WTC11 (cell line): Measurements from ENCODE around the gene OTUB1.

Source experiments
- ATF1 ChIP-seq: sonication (generic); formaldehyde crosslinking; IDR thresholded peaks from 2 replicates; pipeline ENCODE4 v1.8.1; 2023; ENCODE audit warnings: mild to moderate bottlenecking, moderate library complexity, missing genetic modification reagents
- ATF3 ChIP-seq: sonication (generic); formaldehyde crosslinking; conservative IDR thresholded peaks from 2 replicates; pipeline ENCODE4 v1.8.1; 2022; ENCODE audit warnings: mild to moderate bottlenecking, missing genetic modification reagents
- CTCF ChIP-seq: fragments of 200-600 bp; IDR thresholded peaks from 2 replicates; pipeline ENCODE4 v1.8.0; 2022; ENCODE audit warnings: antibody characterized with exemption
- E2F5 ChIP-seq: sonication (generic); formaldehyde crosslinking; IDR thresholded peaks from 2 replicates; pipeline ENCODE4 v1.8.1; 2022; ENCODE audit warnings: mild to moderate bottlenecking, moderate library complexity, missing genetic modification reagents
- NR2C2 ChIP-seq: sonication (generic); formaldehyde crosslinking; IDR thresholded peaks from 2 replicates; pipeline ENCODE4 v1.8.0; 2022; ENCODE audit warnings: mild to moderate bottlenecking, missing genetic modification reagents
- PREB ChIP-seq: sonication (generic); formaldehyde crosslinking; IDR thresholded peaks from 2 replicates; pipeline ENCODE4 v1.8.1; 2022; ENCODE audit warnings: mild to moderate bottlenecking, missing genetic modification reagents, moderate library complexity, borderline replicate concordance
- ZNF138 ChIP-seq: sonication (generic); formaldehyde crosslinking; conservative IDR thresholded peaks from 2 replicates; pipeline ENCODE4 v1.8.1; 2022; ENCODE audit warnings: mild to moderate bottlenecking, moderate library complexity, missing genetic modification reagents
- TF ChIP-seq, protein P1 (sequence below): sonication (generic); formaldehyde crosslinking; IDR thresholded peaks from 2 replicates; pipeline ENCODE4 v1.8.0; 2022; ENCODE audit warnings: mild to moderate bottlenecking, missing genetic modification reagents
- TF ChIP-seq, protein P2 (sequence below): sonication (generic); formaldehyde crosslinking; IDR thresholded peaks from 2 replicates; pipeline ENCODE4 v1.8.1; 2022; ENCODE audit warnings: low read depth, missing genetic modification reagents, borderline replicate concordance
- TF ChIP-seq, protein P3 (sequence below): sonication (generic); formaldehyde crosslinking; IDR thresholded peaks from 2 replicates; pipeline ENCODE4 v1.8.1; 2023; ENCODE audit warnings: mild to moderate bottlenecking, missing genetic modification reagents

- no peak for TF ChIP-seq CTCF
- TF ChIP-seq ATF3 (CRISPR knock-in tag): no peak
- TF ChIP-seq, protein P1, sequence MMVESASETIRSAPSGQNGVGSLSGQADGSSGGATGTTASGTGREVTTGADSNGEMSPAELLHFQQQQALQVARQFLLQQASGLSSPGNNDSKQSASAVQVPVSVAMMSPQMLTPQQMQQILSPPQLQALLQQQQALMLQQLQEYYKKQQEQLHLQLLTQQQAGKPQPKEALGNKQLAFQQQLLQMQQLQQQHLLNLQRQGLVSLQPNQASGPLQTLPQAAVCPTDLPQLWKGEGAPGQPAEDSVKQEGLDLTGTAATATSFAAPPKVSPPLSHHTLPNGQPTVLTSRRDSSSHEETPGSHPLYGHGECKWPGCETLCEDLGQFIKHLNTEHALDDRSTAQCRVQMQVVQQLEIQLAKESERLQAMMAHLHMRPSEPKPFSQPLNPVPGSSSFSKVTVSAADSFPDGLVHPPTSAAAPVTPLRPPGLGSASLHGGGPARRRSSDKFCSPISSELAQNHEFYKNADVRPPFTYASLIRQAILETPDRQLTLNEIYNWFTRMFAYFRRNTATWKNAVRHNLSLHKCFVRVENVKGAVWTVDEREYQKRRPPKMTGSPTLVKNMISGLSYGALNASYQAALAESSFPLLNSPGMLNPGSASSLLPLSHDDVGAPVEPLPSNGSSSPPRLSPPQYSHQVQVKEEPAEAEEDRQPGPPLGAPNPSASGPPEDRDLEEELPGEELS (CRISPR knock-in tag): no peak
- TF ChIP-seq PREB (CRISPR knock-in tag): no peak
- TF ChIP-seq NR2C2 (CRISPR knock-in tag): no peak
- TF ChIP-seq, protein P2, sequence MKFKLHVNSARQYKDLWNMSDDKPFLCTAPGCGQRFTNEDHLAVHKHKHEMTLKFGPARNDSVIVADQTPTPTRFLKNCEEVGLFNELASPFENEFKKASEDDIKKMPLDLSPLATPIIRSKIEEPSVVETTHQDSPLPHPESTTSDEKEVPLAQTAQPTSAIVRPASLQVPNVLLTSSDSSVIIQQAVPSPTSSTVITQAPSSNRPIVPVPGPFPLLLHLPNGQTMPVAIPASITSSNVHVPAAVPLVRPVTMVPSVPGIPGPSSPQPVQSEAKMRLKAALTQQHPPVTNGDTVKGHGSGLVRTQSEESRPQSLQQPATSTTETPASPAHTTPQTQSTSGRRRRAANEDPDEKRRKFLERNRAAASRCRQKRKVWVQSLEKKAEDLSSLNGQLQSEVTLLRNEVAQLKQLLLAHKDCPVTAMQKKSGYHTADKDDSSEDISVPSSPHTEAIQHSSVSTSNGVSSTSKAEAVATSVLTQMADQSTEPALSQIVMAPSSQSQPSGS (CRISPR knock-in tag): no peak
- no peak for TF ChIP-seq ZNF138 (CRISPR knock-in tag)
- TF ChIP-seq ATF1 (CRISPR knock-in tag): no peak
- no peak for TF ChIP-seq E2F5
- TF ChIP-seq, protein P3, sequence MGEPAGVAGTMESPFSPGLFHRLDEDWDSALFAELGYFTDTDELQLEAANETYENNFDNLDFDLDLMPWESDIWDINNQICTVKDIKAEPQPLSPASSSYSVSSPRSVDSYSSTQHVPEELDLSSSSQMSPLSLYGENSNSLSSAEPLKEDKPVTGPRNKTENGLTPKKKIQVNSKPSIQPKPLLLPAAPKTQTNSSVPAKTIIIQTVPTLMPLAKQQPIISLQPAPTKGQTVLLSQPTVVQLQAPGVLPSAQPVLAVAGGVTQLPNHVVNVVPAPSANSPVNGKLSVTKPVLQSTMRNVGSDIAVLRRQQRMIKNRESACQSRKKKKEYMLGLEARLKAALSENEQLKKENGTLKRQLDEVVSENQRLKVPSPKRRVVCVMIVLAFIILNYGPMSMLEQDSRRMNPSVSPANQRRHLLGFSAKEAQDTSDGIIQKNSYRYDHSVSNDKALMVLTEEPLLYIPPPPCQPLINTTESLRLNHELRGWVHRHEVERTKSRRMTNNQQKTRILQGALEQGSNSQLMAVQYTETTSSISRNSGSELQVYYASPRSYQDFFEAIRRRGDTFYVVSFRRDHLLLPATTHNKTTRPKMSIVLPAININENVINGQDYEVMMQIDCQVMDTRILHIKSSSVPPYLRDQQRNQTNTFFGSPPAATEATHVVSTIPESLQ (CRISPR knock-in tag): no peak
Measured at GRCh38 chr11:64005691-64006090, 19.5 kb downstream of the OTUB1 start.
